Mesothelial cell of epicardium (in vitro differentiated cells): ENCODE data around the gene RASGRP4. TPM values are rescaled to one million over a fixed set of nuclear protein-coding genes. Genes with fewer than 3 reads are reported as not detected.

Experiments used
- total RNA-seq: library from RNA; stranded (reverse); gene quantifications from 3 replicates; pipeline ENCODE4 v1.2.1, GENCODE V29; 2021

Gene RASGRP4
- total RNA-seq, 1 donor from 2014 or later: 1.2 TPM

Other genes starting within 250 kb of the RASGRP4 start
- gene DPF1, start 202.0 kb downstream of the RASGRP4 start, total RNA-seq: 3.9 to 4.2 TPM (median 4.0 TPM) in 3 replicates
- 13.6 to 14.8 TPM (median 13.8 TPM) in 3 replicates for gene PPP1R14A, start 169.8 kb downstream of the RASGRP4 start, total RNA-seq
- 277 to 312 TPM (median 299 TPM) in 3 replicates for gene SPINT2, start 161.6 kb downstream of the RASGRP4 start, total RNA-seq
- gene C19orf33, start 122.0 kb downstream of the RASGRP4 start, total RNA-seq: 4.2 to 5.9 TPM (median 4.6 TPM) in 3 replicates
- 29.9 to 34.1 TPM (median 31.5 TPM) in 3 replicates for gene YIF1B, start 110.3 kb downstream of the RASGRP4 start, total RNA-seq
- 2.8 to 2.9 TPM (median 2.9 TPM) in 3 replicates for gene KCNK6, start 106.4 kb downstream of the RASGRP4 start, total RNA-seq
- gene CATSPERG, start 90.4 kb downstream of the RASGRP4 start, total RNA-seq: 26.4 to 30.3 TPM (median 26.6 TPM) in 3 replicates
- gene PSMD8, start 51.6 kb downstream of the RASGRP4 start, total RNA-seq: 131 to 144 TPM (median 135 TPM) in 3 replicates
- gene GGN, start 38.2 kb downstream of the RASGRP4 start, total RNA-seq: 1.3 to 2.4 TPM (median 2.0 TPM) in 3 replicates
- gene SPRED3, start 37.5 kb downstream of the RASGRP4 start, total RNA-seq: 6.7 to 7.1 TPM (median 7.0 TPM) in 3 replicates
- gene FAM98C, start 23.1 kb downstream of the RASGRP4 start, total RNA-seq: 17.9 to 20.6 TPM (median 18.8 TPM) in 3 replicates
- 0.20 to 0.49 TPM (median 0.27 TPM) in 3 replicates for gene RYR1, start 7.5 kb upstream of the RASGRP4 start, total RNA-seq
- gene MAP4K1, start 191.7 kb upstream of the RASGRP4 start, total RNA-seq: 3.9 to 5.6 TPM (median 4.9 TPM) in 3 replicates
- 198 to 213 TPM (median 201 TPM) in 3 replicates for gene EIF3K, start 193.0 kb upstream of the RASGRP4 start, total RNA-seq
- gene ACTN4, start 221.4 kb upstream of the RASGRP4 start, total RNA-seq: 452 to 469 TPM (median 460 TPM) in 3 replicates